PC-9 (cell line): ENCODE results near the gene TSPAN11. TPM values are rescaled to one million over a fixed set of nuclear protein-coding genes. Genes with fewer than 3 reads are reported as not detected.

Experiments used
- BruUV-seq: library from RNA; stranded (reverse); fragments of 400-500 nt; replicated peaks from 2 replicates; lab custom pipeline; 2021; lab: Mats Ljungman, UMichigan
- CTCF ChIA-PET: fragments of 300-600 bp; sonication (Branson Sonifier 250); formaldehyde crosslinking; loops from one replicate; lab custom pipeline; 2022; ENCODE audit warnings: antibody characterized with exemption; lab: Charles Lee
- POLR2A ChIA-PET: fragments of 300-600 bp; sonication (Branson Sonifier 250); formaldehyde crosslinking; loops from one replicate; lab custom pipeline; 2022; ENCODE audit warnings: antibody characterized with exemption; ENCODE audit not compliant: unreplicated experiment; lab: Charles Lee
- DNase-seq, 2 experiments: peaks; one replicate each; pipeline versions ENCODE4 v3.0.0 to v3.0.0-alpha.2; 2015 to 2022; ENCODE audit warnings: mixed read lengths in 1 of 2
- H2AFZ ChIP-seq: fragments of 200-600 bp; sonication (generic); 2 replicates; pipeline ENCODE4 v1.8.1; 2017; ENCODE audit warnings: antibody characterized with exemption
- H3F3A ChIP-seq: fragments of 200-600 bp; sonication (generic); 2 replicates; pipeline ENCODE4 v1.8.1; 2017; ENCODE audit warnings: antibody characterized with exemption, mild to moderate bottlenecking, low read depth; ENCODE audit not compliant: insufficient read depth
- H3K27ac ChIP-seq: fragments of 200-600 bp; sonication (generic); 2 replicates; pipeline ENCODE4 v1.6.1; 2016; ENCODE audit warnings: mixed run types
- H3K27me3 ChIP-seq: fragments of 200-600 bp; sonication (generic); 2 replicates; pipeline ENCODE4 v1.6.1; 2016; ENCODE audit warnings: low read depth, mixed run types; ENCODE audit not compliant: insufficient read depth
- H3K36me3 ChIP-seq: fragments of 200-600 bp; sonication (generic); 2 replicates; pipeline ENCODE4 v1.6.1; 2016; ENCODE audit warnings: low read depth, mixed run types
- H3K4me1 ChIP-seq: fragments of 200-600 bp; sonication (generic); replicated peaks from 2 replicates; pipeline ENCODE4 v1.6.1; 2016; ENCODE audit warnings: mixed run types; ENCODE audit not compliant: insufficient read depth
- H3K4me2 ChIP-seq: fragments of 200-600 bp; sonication (generic); 2 replicates; pipeline ENCODE4 v1.6.1; 2017; ENCODE audit warnings: mixed run types
- H3K4me3 ChIP-seq: fragments of 200-600 bp; sonication (generic); 2 replicates; pipeline ENCODE4 v1.6.1; 2016; ENCODE audit warnings: mixed run types
- H3K79me2 ChIP-seq: fragments of 200-600 bp; sonication (generic); 2 replicates; pipeline ENCODE4 v1.6.1; 2017; ENCODE audit warnings: low read depth, mixed run types
- H3K9me2 ChIP-seq: fragments of 200-600 bp; sonication (generic); 2 replicates; pipeline ENCODE4 v1.8.1; 2017; ENCODE audit warnings: mild to moderate bottlenecking; ENCODE audit not compliant: insufficient read depth
- H3K9me3 ChIP-seq: fragments of 200-600 bp; sonication (generic); 2 replicates; pipeline ENCODE4 v1.8.1; 2016; ENCODE audit warnings: low read depth; ENCODE audit not compliant: insufficient read depth
- H4K20me1 ChIP-seq: fragments of 200-600 bp; sonication (generic); 2 replicates; pipeline ENCODE4 v1.8.1; 2017; ENCODE audit not compliant: insufficient read depth
- CTCF ChIP-seq: fragments of 200-600 bp; sonication (generic); conservative IDR thresholded peaks from 2 replicates; pipeline ENCODE4 v1.6.1; 2017; ENCODE audit warnings: mixed run types, antibody characterized with exemption, mild to moderate bottlenecking, moderate library complexity
- EZH2 ChIP-seq: fragments of 200-600 bp; sonication (generic); IDR thresholded peaks from 2 replicates; pipeline ENCODE4 v1.8.0; 2017; ENCODE audit warnings: antibody characterized with exemption, low read depth
- intact Hi-C: fragments of 100-400 bp; cut with micrococcal nuclease; formaldehyde crosslinking; loops from one replicate; pipeline ENCODE4 v1.10.0; 2022; ENCODE audit not compliant: unreplicated experiment
- total RNA-seq: library from RNA; stranded (reverse); gene quantifications from 2 replicates; pipeline ENCODE4 v1.2.3, GENCODE V29; 2021

The TSPAN11 gene
- total RNA-seq, 1 experiment from 2014 or later = not detected

GRCh38 chr12:30961030-30961429, 34.5 kb downstream of the TSPAN11 start:
- POLR2A ChIA-PET = no interaction called here
- Histone ChIP-seq H3F3A (no peaks in the 10 kb centered on the region), H3K9me2 (no peaks in the 10 kb centered on the region), H3K4me1 (no peaks in the 10 kb centered on the region), H2AFZ (no peak overlapping the region), H3K4me3 (no peak overlapping the region), H3K27ac (no peak overlapping the region), H3K27me3 (peaks cover 9% of the 10 kb centered on the region; the same call in 1 of the 2 replicates), H4K20me1 (no peaks in the 10 kb centered on the region), H3K36me3 (no peaks in the 10 kb centered on the region), H3K9me3 (no peaks in the 10 kb centered on the region), H3K79me2 (no peaks in the 10 kb centered on the region), H3K4me2 (no peak overlapping the region)
- CTCF ChIA-PET = no interaction called here
- no peak for TF ChIP-seq EZH2
- no peak for TF ChIP-seq CTCF
- intact Hi-C loops = no loop called here
- BruUV-seq = no TSS peak
- DNase-seq = no peak

- Histone ChIP-seq H4K20me1 (no peaks in the 10 kb centered on the region), H3F3A (no peaks in the 10 kb centered on the region), H2AFZ (no peak overlapping the region), H3K9me2 (no peaks in the 10 kb centered on the region), H3K27me3 (peaks cover 9% of the 10 kb centered on the region; the same call in 1 of the 2 replicates), H3K4me3 (no peak overlapping the region), H3K4me2 (no peak overlapping the region), H3K79me2 (no peaks in the 10 kb centered on the region), H3K27ac (no peak overlapping the region), H3K4me1 (no peaks in the 10 kb centered on the region), H3K36me3 (no peaks in the 10 kb centered on the region), H3K9me3 (no peaks in the 10 kb centered on the region)
- no TSS peak for BruUV-seq
- intact Hi-C loops = no loop called here
- ChIA-PET POLR2A (no interaction called here), CTCF (no interaction called here)
- DNase-seq = no peak
- TF ChIP-seq CTCF (no peak), EZH2 (no peak)
Observed at GRCh38 chr12:30962047-30962446, 35.5 kb downstream of the TSPAN11 start.

GRCh38 chr12:30963709-30964564, 37.4 kb downstream of the TSPAN11 start:
- DNase-seq = no peak
- H3K9me2 ChIP-seq = no peaks in the 10 kb centered on the region
- H3K4me3 ChIP-seq = no peak overlapping the region
- no peaks in the 10 kb centered on the region for H3F3A ChIP-seq
- no peaks in the 10 kb centered on the region for H3K36me3 ChIP-seq
- no peaks in the 10 kb centered on the region for H3K9me3 ChIP-seq
- TF ChIP-seq CTCF (no peak), EZH2 (no peak)
- H3K79me2 ChIP-seq = no peaks in the 10 kb centered on the region
- H3K4me1 ChIP-seq = no peaks in the 10 kb centered on the region
- peaks cover 9% of the 10 kb centered on the region; the same call in 1 of the 2 replicates for H3K27me3 ChIP-seq
- ChIA-PET CTCF (interaction anchor here (0.6 kb wide), 1 partner anchor 92 kb away, joined by 3 read pairs; no protein-coding TSS in a partner anchor), POLR2A (interaction anchor here (0.6 to 0.7 kb wide), 2 partner anchors 25 to 29 kb away, joined by 3 read pairs; no protein-coding TSS in a partner anchor)
- intact Hi-C loops = loop anchor here (2.0 kb wide), 1 partner anchor 21 kb away; no protein-coding TSS in a partner anchor
- H3K27ac ChIP-seq = no peak overlapping the region
- H2AFZ ChIP-seq = no peak overlapping the region
- BruUV-seq = no TSS peak
- H4K20me1 ChIP-seq = no peaks in the 10 kb centered on the region
- no peak overlapping the region for H3K4me2 ChIP-seq
